Vagina (tissue), 2 donors: ENCODE measurements around the gene EPN2.

ENCODE experiments used
- CTCF ChIP-seq, 3 experiments: fragments of 450-650 bp in 2 of 3; fragments of 200-600 bp in 1 of 3; sonication (generic) in 1 of 3; IDR thresholded peaks; one replicate each; pipeline ENCODE4 v1.5.1; 2017 to 2019; ENCODE audit warnings: antibody characterized with exemption in 3 of 3, mild to moderate bottlenecking in 2 of 3, moderate library complexity in 2 of 3
- POLR2A ChIP-seq, 2 donors: fragments of 450-650 bp; IDR thresholded peaks; one replicate each; pipeline ENCODE4 v1.6.1; 2017; ENCODE audit warnings: antibody characterized with exemption in 2 of 2, mild to moderate bottlenecking in 2 of 2, moderate library complexity in 2 of 2

- TF ChIP-seq CTCF (IDR thresholded peaks at IDR 0.05) (no peak), POLR2A (IDR thresholded peaks at IDR 0.05) (no peak)
These were observed 69.3 kb downstream of the EPN2 start for GRCh38 chr17:19306160-19307111.
